GM12873 (cell line): ENCODE measurements around the gene GMEB2.

Experiments used
- TF ChIP-seq, protein P1 (sequence below): IDR thresholded peaks from 2 replicates; pipeline ENCODE4 v1.5.1; 2012; ENCODE audit warnings: low read depth, mild to moderate bottlenecking, moderate library complexity, low read length, control low read depth; ENCODE audit not compliant: insufficient read depth; ENCODE audit errors: missing control alignments

The GMEB2 gene

DNA sequence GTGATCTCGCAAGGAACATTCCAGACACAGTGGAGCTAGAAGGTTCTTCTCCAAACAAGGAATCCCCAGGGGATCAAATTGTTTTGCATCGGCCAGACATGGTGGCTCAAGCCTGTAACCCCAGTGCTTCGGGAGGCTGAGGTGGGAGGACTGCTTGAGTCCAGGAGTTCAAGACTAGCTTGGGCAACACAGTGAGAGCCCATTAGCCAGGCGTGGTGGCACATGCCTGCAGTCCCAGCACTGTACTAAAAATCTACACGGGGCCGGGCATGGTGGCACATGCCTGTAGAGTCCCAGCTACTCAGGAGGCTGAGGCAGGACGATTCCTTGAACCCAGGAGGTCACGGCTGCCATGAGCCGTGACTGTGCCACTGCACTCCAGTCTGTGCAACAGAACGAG, 15.3 kb downstream of the GMEB2 start:
- TF ChIP-seq, protein P1, sequence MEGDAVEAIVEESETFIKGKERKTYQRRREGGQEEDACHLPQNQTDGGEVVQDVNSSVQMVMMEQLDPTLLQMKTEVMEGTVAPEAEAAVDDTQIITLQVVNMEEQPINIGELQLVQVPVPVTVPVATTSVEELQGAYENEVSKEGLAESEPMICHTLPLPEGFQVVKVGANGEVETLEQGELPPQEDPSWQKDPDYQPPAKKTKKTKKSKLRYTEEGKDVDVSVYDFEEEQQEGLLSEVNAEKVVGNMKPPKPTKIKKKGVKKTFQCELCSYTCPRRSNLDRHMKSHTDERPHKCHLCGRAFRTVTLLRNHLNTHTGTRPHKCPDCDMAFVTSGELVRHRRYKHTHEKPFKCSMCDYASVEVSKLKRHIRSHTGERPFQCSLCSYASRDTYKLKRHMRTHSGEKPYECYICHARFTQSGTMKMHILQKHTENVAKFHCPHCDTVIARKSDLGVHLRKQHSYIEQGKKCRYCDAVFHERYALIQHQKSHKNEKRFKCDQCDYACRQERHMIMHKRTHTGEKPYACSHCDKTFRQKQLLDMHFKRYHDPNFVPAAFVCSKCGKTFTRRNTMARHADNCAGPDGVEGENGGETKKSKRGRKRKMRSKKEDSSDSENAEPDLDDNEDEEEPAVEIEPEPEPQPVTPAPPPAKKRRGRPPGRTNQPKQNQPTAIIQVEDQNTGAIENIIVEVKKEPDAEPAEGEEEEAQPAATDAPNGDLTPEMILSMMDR: no peak

DNA sequence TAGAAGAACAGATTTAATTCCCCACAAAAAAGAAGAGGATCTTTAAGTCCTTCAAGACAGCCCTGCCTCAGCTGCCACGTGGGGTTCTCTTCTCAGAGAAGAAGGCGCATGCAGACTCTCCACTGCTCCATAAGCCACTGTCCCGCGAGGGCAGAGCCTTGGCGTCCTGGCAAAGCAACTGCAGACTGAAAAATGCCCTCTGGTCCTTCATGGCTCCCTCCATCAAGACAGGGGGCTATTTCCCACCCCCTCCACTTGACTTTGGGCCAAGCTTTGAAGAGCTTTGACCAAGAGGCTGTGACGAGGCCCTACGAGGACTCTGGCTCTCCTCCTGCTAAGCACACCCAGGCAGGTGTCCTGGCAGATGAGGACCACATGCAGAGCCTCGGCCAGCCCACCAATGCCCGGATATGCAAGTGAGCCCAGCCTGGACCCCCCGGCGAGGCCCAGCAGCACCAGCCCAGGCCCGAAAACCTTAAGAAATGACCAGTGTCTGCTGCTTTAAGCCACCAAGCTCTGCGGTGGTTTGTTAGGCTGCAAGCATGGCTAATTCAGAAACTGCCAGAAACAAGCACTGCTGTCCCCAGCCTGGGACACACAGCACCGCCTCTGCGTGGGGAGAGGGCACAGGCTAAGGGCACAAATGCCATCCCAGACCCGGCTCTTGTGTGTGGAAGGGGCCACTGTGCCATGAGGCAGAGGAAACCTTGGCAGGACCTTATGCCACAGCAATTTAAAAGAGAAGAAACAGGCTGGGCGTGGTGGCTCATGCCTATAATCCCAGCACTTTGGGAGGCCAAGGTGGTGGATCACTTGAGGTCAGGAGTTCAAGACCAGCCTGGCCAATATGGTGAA, 16.1 kb downstream of the GMEB2 start:
- TF ChIP-seq, protein P1: no peak

DNA sequence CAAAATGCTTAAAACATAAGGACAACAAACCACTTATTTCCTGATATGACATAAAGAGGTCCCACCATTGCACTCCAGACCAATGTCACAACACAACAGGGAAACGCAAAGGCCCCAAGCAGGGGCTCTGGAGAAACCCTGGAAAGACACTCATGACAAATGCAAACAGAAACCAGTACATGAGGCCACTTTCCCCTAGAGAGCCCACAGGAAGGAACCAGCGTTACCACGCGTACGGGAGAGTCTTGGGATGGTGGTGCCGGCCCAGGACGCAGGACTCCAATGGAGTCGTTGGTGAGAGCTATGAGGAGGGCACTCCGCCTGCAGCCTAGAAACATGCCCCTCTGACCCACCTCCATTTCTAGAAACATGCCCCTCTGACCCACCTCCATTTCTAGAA, 20.2 kb downstream of the GMEB2 start:
- TF ChIP-seq, protein P1: no peak

DNA sequence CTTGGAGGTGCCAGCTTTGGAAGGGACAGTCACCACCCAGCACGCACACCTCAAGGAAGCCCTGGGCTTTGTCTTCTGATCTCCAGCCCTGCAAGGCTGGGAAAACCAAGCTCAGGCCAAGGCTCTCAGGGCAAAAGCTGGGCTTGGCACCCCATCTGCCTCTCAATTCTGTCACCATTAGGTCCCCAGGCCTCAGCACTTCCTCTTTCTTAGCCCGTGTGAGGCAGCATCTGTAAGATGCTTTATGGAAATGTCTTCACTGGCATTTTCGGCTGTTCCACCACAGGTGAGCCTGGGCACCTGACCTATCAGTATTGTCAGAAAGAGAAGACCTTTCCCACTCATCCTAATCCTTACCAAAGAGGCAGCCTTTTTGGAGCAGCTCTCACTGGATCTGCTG, 24.6 kb downstream of the GMEB2 start:
- TF ChIP-seq, protein P1: no peak

DNA sequence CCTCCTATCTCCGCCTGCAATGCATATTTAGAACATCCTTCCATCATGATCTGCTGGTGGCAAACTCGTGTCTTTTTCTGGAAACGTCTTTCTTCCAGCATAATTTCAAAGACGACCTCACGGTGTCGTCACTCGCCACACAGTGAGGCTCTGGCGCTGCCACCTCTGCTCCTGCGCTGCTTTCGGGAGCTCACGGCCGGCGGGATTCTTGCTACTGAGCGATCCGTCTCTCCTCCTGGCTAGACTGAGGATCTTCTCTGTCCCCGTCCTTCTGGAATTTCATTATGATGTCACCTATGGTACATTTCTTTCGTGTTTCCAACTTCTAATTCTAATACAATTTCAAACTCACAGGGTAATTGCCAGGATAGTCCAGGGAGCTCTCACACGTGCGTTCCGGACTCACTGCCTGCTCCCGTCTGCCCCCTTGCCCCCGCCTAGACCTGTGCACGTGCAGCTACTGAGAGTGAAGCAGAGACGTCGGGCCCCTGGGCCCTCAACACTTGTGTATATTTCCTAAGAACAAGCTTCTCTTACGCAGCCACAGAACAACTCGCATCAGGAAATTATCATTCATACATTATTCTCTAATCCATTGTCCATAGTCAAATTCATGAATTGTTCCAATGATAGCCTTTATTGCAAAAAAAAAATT, 27.4 kb downstream of the GMEB2 start:
- TF ChIP-seq, protein P1: no peak

DNA sequence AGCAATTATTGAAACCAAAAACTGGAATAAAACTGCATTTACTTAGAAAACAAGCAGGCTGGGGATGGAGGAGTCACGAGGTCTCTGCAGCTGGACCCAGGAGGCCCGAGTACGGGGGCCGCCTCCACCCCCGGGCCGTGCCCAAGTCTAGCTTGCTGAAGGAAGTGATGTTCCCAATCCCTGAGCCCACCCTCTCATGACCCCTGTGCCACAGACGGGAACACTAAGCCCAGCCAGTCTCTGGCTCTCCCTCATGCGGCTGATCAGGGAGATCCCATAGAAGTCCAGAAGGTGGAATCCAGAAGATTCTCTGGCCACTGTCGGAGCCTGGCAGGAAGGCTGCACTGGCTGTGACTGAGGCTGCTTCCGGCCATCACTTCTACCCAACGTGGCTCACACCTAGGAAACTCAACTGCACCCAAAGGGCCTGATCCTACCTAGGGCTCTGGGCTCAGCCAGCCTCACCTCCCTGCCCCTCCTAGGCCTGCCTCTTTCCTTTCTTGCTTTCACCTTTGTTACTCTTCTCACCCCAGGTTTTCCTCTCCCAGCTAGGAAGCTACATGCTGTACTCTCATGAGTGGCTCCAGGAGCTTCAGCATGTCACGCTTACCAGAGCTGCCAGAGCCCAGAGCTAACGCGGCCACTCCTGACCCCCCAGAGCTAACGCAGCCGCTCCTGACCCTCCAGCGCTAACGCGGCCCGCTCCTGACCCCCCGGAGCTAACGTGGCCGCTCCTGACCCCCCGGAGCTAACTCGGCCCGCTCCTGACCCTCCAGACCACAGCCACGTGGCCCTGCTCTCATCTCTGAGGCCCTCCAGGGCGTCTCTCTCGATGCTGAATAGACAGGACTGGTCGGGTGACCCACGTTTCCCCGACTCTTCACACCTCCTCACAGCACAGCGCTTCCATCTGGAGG, 28.2 kb downstream of the GMEB2 start:
- TF ChIP-seq, protein P1: no peak
